NB4 (cell line): Measurements from ENCODE around the gene SLCO1C1.

Experiments
- POLR2A ChIP-seq: IDR thresholded peaks from 2 replicates; pipeline ENCODE4 v1.6.1; 2011; ENCODE audit warnings: mild to moderate bottlenecking; ENCODE audit not compliant: insufficient read length; ENCODE audit errors: extremely low read depth
- TF ChIP-seq, protein P1 (sequence below): IDR thresholded peaks from one replicate; pipeline ENCODE4 v1.5.1; 2012; ENCODE audit warnings: low read depth, low read length
- TF ChIP-seq, protein P2 (sequence below): IDR thresholded peaks from 2 replicates; pipeline ENCODE4 v1.6.1; 2011; ENCODE audit warnings: low read depth, low read length

DNA sequence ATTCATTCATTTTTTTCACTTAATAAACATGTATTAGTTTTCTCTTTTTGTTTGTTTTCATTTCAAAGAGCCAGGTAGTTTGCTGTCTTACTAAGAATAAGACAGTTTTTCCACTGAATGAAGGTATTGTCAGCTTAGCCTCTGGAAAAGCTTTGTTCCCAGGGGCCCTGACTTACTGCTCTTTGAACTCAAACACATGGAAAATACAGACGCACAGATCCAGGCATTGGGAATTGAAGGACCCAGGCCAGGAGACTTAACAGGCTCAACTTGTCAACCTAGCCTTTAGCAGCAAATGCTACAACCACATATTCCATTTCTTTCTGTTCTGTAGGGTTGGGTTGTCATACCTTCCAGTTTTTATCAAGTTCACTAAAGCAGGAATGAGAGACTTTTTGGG, 38.5 kb upstream of the SLCO1C1 start:
- no peak for TF ChIP-seq POLR2A
- TF ChIP-seq, protein P1, sequence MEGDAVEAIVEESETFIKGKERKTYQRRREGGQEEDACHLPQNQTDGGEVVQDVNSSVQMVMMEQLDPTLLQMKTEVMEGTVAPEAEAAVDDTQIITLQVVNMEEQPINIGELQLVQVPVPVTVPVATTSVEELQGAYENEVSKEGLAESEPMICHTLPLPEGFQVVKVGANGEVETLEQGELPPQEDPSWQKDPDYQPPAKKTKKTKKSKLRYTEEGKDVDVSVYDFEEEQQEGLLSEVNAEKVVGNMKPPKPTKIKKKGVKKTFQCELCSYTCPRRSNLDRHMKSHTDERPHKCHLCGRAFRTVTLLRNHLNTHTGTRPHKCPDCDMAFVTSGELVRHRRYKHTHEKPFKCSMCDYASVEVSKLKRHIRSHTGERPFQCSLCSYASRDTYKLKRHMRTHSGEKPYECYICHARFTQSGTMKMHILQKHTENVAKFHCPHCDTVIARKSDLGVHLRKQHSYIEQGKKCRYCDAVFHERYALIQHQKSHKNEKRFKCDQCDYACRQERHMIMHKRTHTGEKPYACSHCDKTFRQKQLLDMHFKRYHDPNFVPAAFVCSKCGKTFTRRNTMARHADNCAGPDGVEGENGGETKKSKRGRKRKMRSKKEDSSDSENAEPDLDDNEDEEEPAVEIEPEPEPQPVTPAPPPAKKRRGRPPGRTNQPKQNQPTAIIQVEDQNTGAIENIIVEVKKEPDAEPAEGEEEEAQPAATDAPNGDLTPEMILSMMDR = no peak
- TF ChIP-seq, protein P2, sequence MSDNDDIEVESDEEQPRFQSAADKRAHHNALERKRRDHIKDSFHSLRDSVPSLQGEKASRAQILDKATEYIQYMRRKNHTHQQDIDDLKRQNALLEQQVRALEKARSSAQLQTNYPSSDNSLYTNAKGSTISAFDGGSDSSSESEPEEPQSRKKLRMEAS = no peak
